Activated CD8-positive, alpha-beta memory T cell treated with anti-CD3 and anti-CD28 coated beads, Interleukin-2, amount 50 U/mL, for 1 hour (primary cell): ENCODE measurements around the gene GPR137.
A peak's percentile ranks its signal among the peaks of the same experiment; 100 is the strongest.
"Not testable (repeated sequence)": the region's sequence is repeated elsewhere in the genome, so short reads cannot be mapped to it uniquely, and the experiment has no call there.

Source experiments
- DNase-seq: peaks from one replicate; pipeline ENCODE4 v3.0.0-alpha.2; 2020; ENCODE audit errors: extremely low read depth

GPR137 gene

DNA sequence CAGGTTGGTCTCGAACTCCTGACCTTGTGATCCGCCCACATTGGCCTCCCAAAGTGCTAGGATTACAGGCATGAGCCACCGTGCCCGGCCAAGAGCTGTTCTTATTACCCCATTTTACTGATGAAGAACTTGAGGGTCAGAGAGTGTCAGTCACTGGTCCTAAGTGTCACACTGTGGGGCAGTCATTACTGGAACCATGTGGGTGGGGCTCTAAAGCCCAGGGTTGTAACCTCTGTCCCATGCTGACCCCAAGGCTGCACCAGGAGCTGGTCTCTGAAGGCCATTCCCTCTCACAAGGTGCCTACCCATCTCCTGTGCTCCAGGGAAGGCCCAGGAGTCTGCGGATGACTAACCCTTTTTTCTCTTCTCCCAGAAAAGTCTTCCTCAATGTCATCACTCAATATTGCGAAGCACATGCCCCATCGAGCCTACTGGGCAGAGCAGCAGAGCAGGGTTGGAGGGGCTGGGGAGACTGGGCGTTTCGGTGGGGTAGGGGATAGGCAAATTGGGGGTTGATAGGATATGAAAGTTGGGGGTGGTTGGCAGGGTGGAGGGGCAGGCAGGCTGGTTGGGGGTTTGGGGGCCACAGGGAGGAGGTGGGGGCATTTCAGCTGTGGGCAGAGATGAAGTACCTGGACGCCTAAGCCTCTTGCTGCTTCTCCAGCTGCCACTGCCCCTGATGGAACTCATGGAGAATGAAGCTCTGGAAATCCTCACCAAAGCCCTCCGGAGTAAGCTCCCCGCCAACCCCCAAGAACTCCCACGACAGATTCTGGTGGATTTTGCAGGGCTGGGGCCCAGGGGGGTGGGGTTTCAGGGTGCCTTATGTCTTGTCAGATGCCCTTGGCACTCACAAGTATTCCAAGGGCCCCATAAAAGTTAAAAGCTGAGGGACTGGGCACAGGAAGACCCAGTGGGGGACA is 17.7 kb downstream of the GPR137 start:
- DNase-seq: no peak

DNA sequence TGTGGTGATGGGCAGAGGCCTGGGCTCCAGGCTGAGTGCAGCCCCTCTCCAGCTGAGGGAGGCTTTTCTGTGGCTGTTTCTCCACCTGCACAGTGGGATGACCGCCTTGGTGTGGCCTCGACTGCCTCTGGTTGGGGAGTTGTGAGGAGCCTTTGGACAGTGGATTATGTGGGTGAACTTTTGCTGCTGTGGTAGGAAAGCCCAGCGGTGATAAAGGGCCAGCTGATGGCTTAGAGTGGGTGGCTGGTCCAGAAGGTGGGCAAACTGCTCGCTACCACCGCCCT is 18.3 kb downstream of the GPR137 start:
- DNase-seq: no peak

DNA sequence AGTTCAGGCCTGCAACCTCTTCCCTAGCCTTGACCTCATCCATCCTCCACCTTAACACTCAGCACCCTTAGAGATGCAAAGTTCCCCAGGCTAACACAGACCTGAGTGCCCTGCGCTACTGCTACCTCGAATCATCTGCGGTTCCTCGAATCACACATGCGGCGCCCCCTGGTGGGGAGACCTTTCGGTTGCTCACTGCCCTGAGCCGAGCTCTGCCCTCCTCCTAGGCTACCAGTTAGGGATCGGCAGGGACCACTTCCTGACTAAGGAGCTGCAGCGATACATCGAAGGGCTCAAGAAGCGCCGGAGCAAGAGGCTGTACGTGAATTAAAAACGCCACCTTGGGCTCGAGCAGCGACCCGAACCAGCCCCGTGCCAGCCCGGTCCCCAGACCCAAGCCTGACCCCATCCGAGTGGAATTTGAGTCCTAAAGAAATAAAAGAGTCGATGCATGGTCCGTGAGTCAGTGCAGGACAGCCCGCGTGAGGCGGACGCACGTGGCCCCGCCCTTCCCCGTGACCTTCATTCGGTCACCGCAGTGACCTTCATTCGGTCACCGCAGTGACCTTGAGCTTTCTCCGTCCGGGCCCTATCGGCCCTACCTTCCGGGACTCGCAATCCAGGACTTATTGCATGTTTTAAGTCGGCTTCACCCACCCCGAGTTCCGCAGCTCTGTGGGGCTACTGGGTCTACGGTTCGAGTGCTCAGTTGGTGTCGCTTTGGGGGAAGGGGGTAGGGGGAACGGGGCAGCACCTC is 18.8 kb downstream of the GPR137 start:
- DNase-seq: peak; percentile 82

DNA sequence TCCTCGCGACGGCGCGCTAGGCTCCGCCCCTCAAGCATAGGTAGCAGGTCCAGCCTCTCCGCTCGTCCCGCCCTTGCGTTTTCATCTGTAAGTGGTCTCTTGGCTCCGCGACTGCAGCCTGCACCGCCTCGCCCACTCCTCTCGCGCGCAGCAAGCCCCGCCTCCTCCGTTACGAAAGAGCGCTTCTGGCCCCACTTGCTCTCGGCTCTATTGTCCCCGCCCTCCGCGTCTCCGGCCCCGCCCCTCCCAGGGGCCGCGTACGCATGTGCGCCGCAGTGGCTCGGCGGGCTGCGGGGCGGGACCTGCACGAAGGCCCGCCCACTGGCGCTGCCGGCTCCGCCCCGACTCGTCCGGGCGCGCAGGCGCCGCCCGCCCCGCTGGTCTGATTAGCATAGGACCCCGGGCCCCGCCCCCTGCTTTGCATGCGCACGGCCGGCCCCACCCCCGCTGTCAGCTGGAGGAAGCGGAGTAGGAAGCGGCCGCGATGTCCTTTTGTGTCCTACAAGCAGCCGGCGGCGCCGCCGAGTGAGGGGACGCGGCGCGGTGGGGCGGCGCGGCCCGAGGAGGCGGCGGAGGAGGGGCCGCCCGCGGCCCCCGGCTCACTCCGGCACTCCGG is 19.5 kb downstream of the GPR137 start, which contains the start of gene ESRRA:
Gene ESRRA, plus strand, starts transcription at position 450 of the 616 bp plus-strand sequence. CDS start 1,656 bp downstream, outside the sequence.
- DNase-seq: peak; percentile 99

DNA sequence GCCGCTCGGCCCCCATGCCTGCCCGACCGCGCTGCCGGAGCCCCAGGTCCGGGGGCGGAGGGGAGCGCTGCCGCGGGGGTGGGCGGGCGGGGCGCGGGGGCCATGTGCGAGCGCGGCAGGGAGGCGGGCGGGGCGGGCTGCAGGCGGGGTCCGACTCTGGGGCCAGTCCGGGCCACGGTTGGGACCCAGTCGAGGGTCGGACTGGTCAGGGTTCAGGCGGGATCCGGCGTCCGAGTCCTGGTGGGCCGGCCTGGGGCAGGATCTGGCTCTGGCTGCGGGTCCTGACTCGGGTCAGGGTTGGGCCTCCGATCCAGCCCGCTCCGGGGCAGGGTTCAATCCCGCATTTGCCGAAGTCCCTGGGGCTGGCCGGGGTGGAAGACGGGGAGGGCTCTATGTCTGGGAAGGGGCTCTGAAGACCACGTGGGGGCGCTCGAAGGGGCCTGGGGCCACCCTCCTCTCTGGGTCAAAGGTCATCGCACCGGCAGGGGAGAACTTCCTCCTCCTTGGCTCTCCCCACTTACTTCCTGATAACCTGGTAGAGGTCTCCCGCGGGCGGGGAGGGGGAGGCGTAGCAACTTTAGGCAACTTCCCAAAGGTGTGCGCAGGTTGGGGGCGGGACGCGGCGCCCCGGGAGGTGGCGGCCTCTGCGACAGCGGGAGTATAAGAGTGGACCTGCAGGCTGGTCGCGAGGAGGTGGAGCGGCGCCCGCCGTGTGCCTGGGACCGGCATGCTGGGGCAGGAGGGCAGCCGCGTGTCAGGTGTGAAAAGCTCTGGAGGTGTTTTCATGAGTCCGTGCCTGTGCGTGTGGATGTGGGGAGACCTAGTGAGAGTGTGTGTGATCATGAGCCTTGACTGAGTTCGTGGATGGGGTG is 20.3 kb downstream of the GPR137 start:
- DNase-seq: no peak

DNA sequence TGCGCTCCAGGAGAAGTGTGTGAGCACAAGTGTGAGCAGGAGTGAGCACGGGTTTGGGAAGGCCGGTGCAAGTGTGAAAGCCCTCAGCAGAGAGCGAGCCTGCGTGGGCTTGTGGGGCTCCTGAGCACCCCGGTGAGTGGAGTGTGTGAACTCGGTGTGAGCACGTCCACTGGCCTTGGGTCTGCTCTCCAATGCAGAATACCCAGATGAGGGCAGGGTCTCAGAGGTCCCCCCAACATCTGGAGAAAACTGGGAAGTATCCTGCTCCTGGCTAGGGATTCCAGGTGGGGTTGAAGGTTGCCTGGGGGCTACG is 20.9 kb downstream of the GPR137 start:
- no peak for DNase-seq

DNA sequence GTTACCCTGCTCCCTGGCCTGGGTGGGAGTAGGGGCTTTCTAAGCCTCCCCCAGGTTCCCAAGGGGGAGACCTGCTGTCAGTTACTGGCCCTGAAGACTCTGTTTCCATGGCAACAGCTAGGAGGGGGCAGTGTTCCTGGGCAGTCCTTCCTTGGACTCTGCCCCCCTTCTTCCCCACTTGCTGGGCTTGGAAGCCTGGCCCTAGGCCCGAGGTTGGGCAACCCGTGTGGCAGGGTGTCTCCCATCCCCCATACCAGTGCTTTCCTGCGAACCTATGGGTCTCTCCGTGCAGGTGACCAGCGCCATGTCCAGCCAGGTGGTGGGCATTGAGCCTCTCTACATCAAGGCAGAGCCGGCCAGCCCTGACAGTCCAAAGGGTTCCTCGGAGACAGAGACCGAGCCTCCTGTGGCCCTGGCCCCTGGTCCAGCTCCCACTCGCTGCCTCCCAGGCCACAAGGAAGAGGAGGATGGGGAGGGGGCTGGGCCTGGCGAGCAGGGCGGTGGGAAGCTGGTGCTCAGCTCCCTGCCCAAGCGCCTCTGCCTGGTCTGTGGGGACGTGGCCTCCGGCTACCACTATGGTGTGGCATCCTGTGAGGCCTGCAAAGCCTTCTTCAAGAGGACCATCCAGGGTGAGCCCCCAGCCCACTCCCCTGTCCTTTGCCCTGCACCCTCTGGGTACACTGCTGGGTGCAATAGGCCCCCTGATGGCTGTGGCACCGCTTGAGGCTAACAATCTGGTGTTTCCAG is 21.4 kb downstream of the GPR137 start:
- DNase-seq: no peak

DNA sequence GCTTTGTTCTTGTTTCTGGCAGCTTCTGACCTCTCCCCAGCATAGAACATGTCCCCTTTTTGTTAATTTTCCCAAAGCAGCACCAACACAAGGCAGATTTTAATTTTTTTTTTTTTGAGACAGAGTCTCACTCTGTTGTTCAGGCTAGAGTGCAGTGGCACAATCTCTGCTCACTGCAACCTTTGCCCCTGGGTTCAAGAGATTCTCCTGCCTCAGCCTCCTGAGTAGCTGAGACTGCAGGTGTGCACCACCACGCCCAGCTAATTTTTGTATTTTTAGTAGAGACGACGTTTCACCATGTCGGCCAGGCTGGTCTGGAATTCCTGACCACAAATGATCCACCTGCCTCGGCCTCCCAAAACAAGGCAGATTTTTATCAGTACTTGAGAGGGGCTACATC is 22.1 kb downstream of the GPR137 start:
- DNase-seq: not testable (repeated sequence)

DNA sequence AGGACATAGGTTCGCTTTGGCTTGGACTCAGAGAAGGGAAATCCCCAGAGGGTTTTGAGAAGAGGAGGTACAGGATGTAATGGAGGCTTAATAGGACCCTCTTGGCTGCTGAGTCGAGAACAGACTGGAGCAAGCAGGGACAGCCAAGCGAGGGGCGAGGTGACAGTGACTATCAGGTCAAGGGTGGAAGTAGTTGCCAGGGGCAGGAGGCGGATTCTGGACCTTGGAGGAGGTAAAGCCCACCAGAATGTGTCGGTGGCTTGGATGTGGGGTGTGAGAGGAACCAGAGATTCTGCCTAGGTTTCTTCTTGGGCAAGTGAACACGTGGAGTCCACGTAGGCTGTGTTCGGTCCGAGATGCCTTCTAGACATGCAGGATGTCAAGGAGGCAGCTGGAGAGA is 27.3 kb downstream of the GPR137 start:
- no peak for DNase-seq

DNA sequence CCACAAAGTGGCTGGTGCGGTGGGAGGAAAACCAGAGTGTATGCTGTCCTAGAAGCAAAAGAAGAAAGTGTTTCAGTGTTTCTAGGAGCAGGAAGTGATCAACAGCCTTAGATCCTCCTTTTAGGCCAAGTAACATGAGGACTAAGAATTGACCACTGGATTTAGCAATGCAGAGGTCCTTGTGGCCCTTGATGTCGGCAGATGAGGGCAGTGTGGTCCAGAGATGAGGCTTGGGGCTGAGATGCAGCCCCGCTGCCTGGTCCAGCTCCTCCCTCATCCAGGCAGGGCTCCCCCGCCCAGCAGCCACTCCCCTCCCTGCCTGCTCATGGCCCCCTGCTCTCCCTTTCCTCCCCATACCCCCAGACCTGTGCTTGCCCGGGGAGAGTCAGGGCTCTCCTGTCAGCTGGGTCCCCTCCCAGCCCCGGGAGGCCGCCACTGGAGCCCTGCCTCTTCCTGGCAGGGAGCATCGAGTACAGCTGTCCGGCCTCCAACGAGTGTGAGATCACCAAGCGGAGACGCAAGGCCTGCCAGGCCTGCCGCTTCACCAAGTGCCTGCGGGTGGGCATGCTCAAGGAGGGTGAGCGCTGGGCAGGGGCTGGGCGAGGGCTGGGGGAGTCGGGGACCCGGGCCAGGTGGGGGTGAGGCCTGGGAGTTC is 28.0 kb downstream of the GPR137 start:
- no peak for DNase-seq

DNA sequence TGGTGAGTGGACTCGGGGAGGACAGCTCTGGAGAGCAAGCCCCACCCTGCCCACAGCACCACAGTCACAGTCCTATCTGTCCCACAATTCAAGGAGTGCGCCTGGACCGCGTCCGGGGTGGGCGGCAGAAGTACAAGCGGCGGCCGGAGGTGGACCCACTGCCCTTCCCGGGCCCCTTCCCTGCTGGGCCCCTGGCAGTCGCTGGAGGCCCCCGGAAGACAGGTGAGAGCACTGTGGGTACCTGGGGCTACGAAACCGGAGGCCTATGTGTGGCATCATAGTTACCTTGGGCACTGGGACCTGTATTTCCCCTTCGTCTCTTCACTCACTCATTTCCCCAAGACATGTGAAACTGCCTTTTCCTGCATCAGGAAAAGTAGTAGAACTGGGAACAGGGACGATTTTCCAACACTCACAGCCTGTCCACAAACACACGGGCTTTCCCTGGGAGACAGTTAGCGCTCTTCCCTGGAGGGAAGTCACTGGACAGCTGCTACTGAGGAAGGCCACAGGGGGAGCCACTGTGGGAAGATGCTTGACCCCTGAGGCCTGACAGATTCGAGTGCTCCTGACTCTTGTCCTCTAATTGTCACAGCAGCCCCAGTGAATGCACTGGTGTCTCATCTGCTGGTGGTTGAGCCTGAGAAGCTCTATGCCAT is 28.6 kb downstream of the GPR137 start:
- no peak for DNase-seq

DNA sequence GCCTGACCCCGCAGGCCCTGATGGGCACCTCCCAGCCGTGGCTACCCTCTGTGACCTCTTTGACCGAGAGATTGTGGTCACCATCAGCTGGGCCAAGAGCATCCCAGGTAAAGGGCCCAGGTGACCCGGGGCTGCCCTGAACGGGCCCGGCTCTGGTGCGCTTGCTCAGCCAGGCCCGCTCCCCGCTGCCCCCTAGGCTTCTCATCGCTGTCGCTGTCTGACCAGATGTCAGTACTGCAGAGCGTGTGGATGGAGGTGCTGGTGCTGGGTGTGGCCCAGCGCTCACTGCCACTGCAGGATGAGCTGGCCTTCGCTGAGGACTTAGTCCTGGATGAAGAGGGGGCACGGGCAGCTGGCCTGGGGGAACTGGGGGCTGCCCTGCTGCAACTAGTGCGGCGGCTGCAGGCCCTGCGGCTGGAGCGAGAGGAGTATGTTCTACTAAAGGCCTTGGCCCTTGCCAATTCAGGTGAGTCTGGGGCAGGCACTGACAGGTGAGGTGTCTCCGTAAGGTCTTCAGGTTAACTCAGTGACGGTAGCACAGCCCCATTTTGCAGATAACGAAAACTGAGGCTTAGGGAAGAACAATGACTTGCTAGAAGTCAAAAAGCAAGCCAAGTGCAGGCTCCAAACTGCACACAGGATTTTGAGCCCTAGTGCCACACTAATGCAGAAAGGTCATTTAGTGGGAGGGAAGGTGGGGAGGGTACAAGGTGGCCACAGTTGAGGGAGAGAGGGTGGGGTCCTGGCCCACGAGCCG is 29.3 kb downstream of the GPR137 start:
- no peak for DNase-seq

DNA sequence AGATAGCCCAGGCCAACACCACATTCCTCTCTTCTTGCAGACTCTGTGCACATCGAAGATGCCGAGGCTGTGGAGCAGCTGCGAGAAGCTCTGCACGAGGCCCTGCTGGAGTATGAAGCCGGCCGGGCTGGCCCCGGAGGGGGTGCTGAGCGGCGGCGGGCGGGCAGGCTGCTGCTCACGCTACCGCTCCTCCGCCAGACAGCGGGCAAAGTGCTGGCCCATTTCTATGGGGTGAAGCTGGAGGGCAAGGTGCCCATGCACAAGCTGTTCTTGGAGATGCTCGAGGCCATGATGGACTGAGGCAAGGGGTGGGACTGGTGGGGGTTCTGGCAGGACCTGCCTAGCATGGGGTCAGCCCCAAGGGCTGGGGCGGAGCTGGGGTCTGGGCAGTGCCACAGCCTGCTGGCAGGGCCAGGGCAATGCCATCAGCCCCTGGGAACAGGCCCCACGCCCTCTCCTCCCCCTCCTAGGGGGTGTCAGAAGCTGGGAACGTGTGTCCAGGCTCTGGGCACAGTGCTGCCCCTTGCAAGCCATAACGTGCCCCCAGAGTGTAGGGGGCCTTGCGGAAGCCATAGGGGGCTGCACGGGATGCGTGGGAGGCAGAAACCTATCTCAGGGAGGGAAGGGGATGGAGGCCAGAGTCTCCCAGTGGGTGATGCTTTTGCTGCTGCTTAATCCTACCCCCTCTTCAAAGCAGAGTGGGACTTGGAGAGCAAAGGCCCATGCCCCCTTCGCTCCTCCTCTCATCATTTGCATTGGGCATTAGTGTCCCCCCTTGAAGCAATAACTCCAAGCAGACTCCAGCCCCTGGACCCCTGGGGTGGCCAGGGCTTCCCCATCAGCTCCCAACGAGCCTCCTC is 30.2 kb downstream of the GPR137 start:
- DNase-seq: not testable (repeated sequence)

DNA sequence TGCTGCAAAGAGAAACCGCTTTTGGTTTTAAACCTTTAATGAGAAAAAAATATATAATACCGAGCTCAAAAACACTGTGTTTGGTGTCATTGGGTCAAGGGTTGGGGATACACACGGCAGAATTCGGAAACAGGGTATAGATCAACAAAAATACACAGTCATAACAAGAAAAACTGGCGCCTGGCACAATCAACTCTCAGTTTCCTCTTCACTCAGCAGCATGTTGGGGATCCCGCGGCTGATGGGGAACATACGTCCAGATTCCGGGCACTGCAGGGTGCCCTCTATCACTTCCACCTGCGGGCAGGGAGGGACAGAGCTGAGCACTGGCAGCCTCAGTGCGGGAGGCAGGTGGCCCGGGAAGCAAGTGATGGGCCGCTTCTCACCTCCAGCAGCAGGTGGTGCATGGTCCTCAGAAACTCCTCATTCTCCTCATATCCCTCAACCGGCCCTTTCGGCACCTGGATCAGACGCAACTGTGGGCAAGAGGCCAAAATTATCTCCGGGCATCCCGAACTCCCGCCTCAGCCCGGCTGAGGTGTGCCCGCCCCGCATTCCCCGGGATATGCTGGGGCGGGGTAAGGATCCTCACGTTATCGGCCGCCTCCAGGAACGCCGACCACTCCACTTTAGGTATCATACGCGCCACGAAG is 31.1 kb downstream of the GPR137 start:
- DNase-seq: no peak

DNA sequence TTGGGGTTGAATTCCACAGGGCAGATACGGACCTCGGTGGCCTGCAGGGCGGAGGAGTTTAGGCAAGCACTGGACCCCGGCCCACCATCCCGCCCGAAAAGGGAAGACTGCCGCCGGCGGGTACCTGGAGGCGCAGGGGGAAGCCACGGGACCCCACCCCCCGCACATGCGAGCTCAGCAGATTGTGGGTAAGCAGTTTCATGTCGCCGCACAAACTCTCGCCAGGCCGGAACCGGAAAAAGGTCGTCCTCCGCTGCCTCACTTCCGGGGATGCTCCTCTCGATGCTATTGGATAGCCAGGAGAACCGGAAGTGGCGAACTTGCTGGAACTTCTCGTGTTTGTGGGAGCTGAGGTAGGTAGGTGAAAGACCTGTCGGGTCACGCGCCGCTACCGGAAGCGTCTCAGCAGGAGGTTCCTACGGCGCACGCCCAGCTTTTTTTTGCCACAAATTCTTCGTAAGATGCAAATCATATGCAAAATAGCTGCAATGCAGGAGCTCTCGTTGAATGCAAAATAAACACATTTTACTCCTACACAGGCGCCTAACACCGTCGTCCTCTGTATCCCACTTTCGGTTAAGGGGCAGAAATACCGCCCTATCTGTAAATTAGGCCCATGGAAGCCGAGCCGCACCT is 31.8 kb downstream of the GPR137 start, which contains the start of gene TRMT112:
Gene TRMT112, minus strand, starts transcription at position 235 of the 636 bp plus-strand sequence. Its CDS starts 33 bp downstream, at position 202.
- peak; percentile 97 for DNase-seq

DNA sequence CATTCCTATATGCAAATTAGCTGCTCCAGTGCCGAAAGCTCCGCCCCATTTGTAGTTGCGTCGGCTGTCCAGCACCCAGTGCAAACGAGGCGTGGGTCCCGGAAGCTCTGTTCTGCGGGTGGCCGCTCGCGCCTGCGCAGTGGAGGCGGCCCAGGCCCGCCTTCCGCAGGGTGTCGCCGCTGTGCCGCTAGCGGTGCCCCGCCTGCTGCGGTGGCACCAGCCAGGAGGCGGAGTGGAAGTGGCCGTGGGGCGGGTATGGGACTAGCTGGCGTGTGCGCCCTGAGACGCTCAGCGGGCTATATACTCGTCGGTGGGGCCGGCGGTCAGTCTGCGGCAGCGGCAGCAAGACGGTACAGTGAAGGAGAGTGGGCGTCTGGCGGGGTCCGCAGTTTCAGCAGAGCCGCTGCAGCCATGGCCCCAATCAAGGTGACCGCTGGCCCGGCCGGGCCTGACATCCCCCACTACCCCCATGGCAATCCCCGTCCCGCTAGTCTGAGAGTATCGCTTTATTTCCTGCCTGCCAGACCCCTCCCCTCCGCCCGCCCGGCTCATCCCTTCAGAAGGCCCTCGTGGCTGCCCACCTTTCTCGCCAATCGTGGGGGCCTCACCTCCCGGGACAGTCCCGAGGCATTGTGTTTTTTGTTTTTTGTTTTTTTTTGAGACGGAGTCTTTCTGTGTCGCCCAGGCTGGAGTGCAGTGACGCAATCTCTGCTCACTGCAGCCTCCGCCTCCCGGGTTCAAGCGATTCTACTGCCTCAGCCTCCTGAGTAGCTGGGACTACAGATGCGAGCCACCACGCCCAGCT is 32.5 kb downstream of the GPR137 start, which contains the start of gene PRDX5:
Gene PRDX5, plus strand, starts transcription at position 161 of the 805 bp plus-strand sequence. Its CDS starts 95 bp downstream, at position 256.
- DNase-seq: peak; percentile 86
